GM23338 (cell line): ENCODE results near the gene CFL2. TPM values are rescaled to one million over a fixed set of nuclear protein-coding genes. Genes with fewer than 3 reads are reported as not detected.

ENCODE experiments used
- ATAC-seq: fragments of 200-7000 bp; cut with Tn5 transposase; 3 replicates; pipeline ENCODE4 v1.9.1; 2020
- DNase-seq: peaks from one replicate; pipeline ENCODE4 v3.0.0-alpha.2; 2015; ENCODE audit warnings: low spot score
- H2AFZ ChIP-seq: fragments of 200-600 bp; sonication (generic); 2 replicates; pipeline ENCODE4 v1.8.0; 2016; ENCODE audit warnings: antibody characterized with exemption, mild to moderate bottlenecking, moderate library complexity
- H3F3A ChIP-seq: fragments of 200-600 bp; sonication (generic); replicated peaks from 2 replicates; pipeline ENCODE4 v1.8.0; 2017; ENCODE audit warnings: antibody characterized with exemption, mixed run types, low read depth
- H3K27ac ChIP-seq: fragments of 200-600 bp; sonication (generic); 2 replicates; pipeline ENCODE4 v1.6.1; 2016; ENCODE audit warnings: low read depth
- H3K27me3 ChIP-seq: fragments of 200-600 bp; sonication (generic); 2 replicates; pipeline ENCODE4 v1.8.0; 2016; ENCODE audit warnings: mild to moderate bottlenecking, mixed run types, moderate library complexity; ENCODE audit not compliant: insufficient read depth
- H3K36me3 ChIP-seq: fragments of 200-600 bp; sonication (generic); 2 replicates; pipeline ENCODE4 v1.8.0; 2016; ENCODE audit warnings: mild to moderate bottlenecking; ENCODE audit not compliant: insufficient read depth
- H3K4me1 ChIP-seq: fragments of 200-600 bp; sonication (generic); 2 replicates; pipeline ENCODE4 v1.8.0; 2016; ENCODE audit warnings: mild to moderate bottlenecking, moderate library complexity; ENCODE audit not compliant: insufficient read depth
- H3K4me2 ChIP-seq: fragments of 200-600 bp; sonication (generic); 2 replicates; pipeline ENCODE4 v1.7.1; 2017; ENCODE audit warnings: mixed run types
- H3K4me3 ChIP-seq: fragments of 200-600 bp; sonication (generic); 2 replicates; pipeline ENCODE4 v1.6.1; 2016; ENCODE audit warnings: mixed run types
- H3K79me2 ChIP-seq: fragments of 200-600 bp; sonication (generic); replicated peaks from 2 replicates; pipeline ENCODE4 v1.8.0; 2017; ENCODE audit warnings: mild to moderate bottlenecking; ENCODE audit not compliant: insufficient read depth
- H3K9me2 ChIP-seq: fragments of 200-600 bp; sonication (generic); 2 replicates; pipeline ENCODE4 v1.8.0; 2017; ENCODE audit not compliant: insufficient read depth
- H4K20me1 ChIP-seq: fragments of 200-600 bp; sonication (generic); replicated peaks from 2 replicates; pipeline ENCODE4 v1.8.0; 2017; ENCODE audit warnings: mild to moderate bottlenecking; ENCODE audit not compliant: insufficient read depth
- H3K27ac Mint-ChIP-seq: 2 replicates; pipeline ENCODE4 v1.8.0; 2020; ENCODE audit warnings: inconsistent platforms, mild to moderate bottlenecking, moderate library complexity, mixed read lengths
- H3K27me3 Mint-ChIP-seq: 3 replicates; pipeline ENCODE4 v1.8.0; 2022; ENCODE audit warnings: low read depth, mild to moderate bottlenecking, moderate library complexity, mixed read lengths, inconsistent platforms; ENCODE audit not compliant: insufficient read depth, poor library complexity
- H3K36me3 Mint-ChIP-seq: 3 replicates; pipeline ENCODE4 v1.8.0; 2021; ENCODE audit warnings: low read depth, mild to moderate bottlenecking, inconsistent platforms, moderate library complexity, mixed read lengths
- H3K4me1 Mint-ChIP-seq: 3 replicates; pipeline ENCODE4 v1.8.0; 2020; ENCODE audit warnings: mild to moderate bottlenecking, inconsistent platforms, mixed read lengths
- H3K4me3 Mint-ChIP-seq: 3 replicates; pipeline ENCODE4 v1.8.0; 2021; ENCODE audit warnings: moderate library complexity, mild to moderate bottlenecking, inconsistent platforms, mixed read lengths
- H3K9me3 Mint-ChIP-seq: 3 replicates; pipeline ENCODE4 v1.8.0; 2020; ENCODE audit warnings: moderate library complexity, mild to moderate bottlenecking, inconsistent platforms, mixed read lengths
- CREB1 ChIP-seq: fragments of 250-450 bp; sonication (Bioruptor Pico); IDR thresholded peaks from 2 replicates; pipeline ENCODE4 v1.5.0; 2020; ENCODE audit warnings: low read depth, mild to moderate bottlenecking, moderate library complexity
- EZH2 ChIP-seq: fragments of 200-600 bp; sonication (generic); IDR thresholded peaks from one replicate; pipeline ENCODE4 v1.8.0; 2017; ENCODE audit warnings: antibody characterized with exemption, mild to moderate bottlenecking, low read depth; ENCODE audit not compliant: unreplicated experiment
- EZH2phosphoT487 ChIP-seq: fragments of 200-600 bp; sonication (generic); IDR thresholded peaks from one replicate; pipeline ENCODE4 v1.8.1; 2018; ENCODE audit warnings: antibody characterized with exemption; ENCODE audit not compliant: unreplicated experiment
- JUNB ChIP-seq: IDR thresholded peaks from one replicate; pipeline ENCODE4 v1.6.1; 2016; ENCODE audit warnings: antibody characterized with exemption; ENCODE audit not compliant: unreplicated experiment
- NANOG ChIP-seq: IDR thresholded peaks from 2 replicates; pipeline ENCODE4 v1.6.1; 2016; ENCODE audit warnings: antibody characterized with exemption, borderline replicate concordance
- POLR2AphosphoS5 ChIP-seq: IDR thresholded peaks from 2 replicates; pipeline ENCODE4 v1.6.1; 2016; ENCODE audit warnings: antibody characterized with exemption, low read depth
- STAT1 ChIP-seq: IDR thresholded peaks from one replicate; pipeline ENCODE4 v1.6.1; 2016; ENCODE audit warnings: antibody characterized with exemption; ENCODE audit not compliant: unreplicated experiment
- ZNF114 ChIP-seq: fragments of 250-450 bp; sonication (Bioruptor Pico); IDR thresholded peaks from 2 replicates; pipeline ENCODE4 v1.5.0; 2020; ENCODE audit warnings: mild to moderate bottlenecking, moderate library complexity
- ZNF331 ChIP-seq: fragments of 250-450 bp; sonication (Bioruptor Pico); IDR thresholded peaks from 2 replicates; pipeline ENCODE4 v1.5.0; 2020; ENCODE audit warnings: low read depth, mild to moderate bottlenecking, moderate library complexity
- polyA plus RNA-seq: library from polyadenylated mRNA; unstranded; fragments of >200 nt; fragmentation: Nextera tagmentation; extraction: Ambion mirVana; gene quantifications from 2 replicates; pipeline ENCODE4 v1.2.1, GENCODE V29; 2016
- total RNA-seq: library from RNA; depleted of rRNA; stranded (reverse); fragments of >200 nt; shearing (Covaris generic); gene quantifications from 2 replicates; pipeline ENCODE4 v1.2.3, GENCODE V29; 2014
- TF ChIP-seq, protein P1 (sequence below): IDR thresholded peaks from 2 replicates; pipeline ENCODE4 v1.6.1; 2016; ENCODE audit warnings: antibody characterized with exemption
- TF ChIP-seq, protein P2 (sequence below): IDR thresholded peaks from one replicate; pipeline ENCODE4 v1.6.1; 2018; ENCODE audit warnings: antibody characterized with exemption; ENCODE audit not compliant: unreplicated experiment
- TF ChIP-seq, protein P3 (sequence below), 2 experiments: fragments of 200-600 bp in 1 of 2; sonication (generic) in 1 of 2; conservative IDR thresholded peaks; 2 replicates each; pipeline versions ENCODE4 v1.5.1 to v1.6.1; 2016 to 2017; ENCODE audit warnings: antibody characterized with exemption in 2 of 2, low read depth in 2 of 2, mild to moderate bottlenecking in 2 of 2, moderate library complexity in 1 of 2
- TF ChIP-seq, protein P4 (sequence below): fragments of 250-450 bp; sonication (Bioruptor Pico); IDR thresholded peaks from 2 replicates; pipeline ENCODE4 v1.5.0; 2020; ENCODE audit warnings: mild to moderate bottlenecking, moderate library complexity

The CFL2 gene
- total and polyA plus RNA-seq, 2 experiments from 2014 or later, result 10.9 to 14.8 TPM

DNA sequence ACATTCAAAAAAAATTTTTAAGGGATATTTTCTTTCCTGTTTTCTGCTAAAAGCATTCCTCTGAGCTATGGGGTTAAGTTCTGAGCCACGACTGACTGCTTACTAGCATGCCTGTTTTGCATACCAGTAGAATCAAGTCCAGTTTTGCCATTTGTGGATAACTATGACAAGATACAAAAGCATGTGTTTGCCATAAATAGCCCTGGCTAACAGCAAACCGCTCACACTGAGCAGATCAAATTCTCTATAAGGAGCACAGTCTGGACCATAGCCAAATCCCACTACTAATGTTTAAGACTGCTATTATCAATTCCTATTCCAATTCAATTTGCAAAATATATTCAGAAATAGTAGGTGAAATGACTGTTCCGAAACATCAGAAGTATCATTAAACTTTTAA is 3.2 kb downstream of the CFL2 start:
- H3K27ac Mint-ChIP-seq, result no peak overlapping the region
- DNase-seq (no peak), ATAC-seq (no peak)
- TF ChIP-seq ZNF331, result no peak
- TF ChIP-seq POLR2AphosphoS5, result no peak
- TF ChIP-seq, protein P1, sequence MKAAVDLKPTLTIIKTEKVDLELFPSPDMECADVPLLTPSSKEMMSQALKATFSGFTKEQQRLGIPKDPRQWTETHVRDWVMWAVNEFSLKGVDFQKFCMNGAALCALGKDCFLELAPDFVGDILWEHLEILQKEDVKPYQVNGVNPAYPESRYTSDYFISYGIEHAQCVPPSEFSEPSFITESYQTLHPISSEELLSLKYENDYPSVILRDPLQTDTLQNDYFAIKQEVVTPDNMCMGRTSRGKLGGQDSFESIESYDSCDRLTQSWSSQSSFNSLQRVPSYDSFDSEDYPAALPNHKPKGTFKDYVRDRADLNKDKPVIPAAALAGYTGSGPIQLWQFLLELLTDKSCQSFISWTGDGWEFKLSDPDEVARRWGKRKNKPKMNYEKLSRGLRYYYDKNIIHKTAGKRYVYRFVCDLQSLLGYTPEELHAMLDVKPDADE, result no peak
- no peak for TF ChIP-seq NANOG
- TF ChIP-seq, protein P2, sequence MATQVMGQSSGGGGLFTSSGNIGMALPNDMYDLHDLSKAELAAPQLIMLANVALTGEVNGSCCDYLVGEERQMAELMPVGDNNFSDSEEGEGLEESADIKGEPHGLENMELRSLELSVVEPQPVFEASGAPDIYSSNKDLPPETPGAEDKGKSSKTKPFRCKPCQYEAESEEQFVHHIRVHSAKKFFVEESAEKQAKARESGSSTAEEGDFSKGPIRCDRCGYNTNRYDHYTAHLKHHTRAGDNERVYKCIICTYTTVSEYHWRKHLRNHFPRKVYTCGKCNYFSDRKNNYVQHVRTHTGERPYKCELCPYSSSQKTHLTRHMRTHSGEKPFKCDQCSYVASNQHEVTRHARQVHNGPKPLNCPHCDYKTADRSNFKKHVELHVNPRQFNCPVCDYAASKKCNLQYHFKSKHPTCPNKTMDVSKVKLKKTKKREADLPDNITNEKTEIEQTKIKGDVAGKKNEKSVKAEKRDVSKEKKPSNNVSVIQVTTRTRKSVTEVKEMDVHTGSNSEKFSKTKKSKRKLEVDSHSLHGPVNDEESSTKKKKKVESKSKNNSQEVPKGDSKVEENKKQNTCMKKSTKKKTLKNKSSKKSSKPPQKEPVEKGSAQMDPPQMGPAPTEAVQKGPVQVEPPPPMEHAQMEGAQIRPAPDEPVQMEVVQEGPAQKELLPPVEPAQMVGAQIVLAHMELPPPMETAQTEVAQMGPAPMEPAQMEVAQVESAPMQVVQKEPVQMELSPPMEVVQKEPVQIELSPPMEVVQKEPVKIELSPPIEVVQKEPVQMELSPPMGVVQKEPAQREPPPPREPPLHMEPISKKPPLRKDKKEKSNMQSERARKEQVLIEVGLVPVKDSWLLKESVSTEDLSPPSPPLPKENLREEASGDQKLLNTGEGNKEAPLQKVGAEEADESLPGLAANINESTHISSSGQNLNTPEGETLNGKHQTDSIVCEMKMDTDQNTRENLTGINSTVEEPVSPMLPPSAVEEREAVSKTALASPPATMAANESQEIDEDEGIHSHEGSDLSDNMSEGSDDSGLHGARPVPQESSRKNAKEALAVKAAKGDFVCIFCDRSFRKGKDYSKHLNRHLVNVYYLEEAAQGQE, result no peak
- TF ChIP-seq EZH2, result no peak
- TF ChIP-seq STAT1, result no peak
- TF ChIP-seq ZNF114 (CRISPR knock-in tag), result no peak
- no peak for TF ChIP-seq EZH2phosphoT487
- no peak for TF ChIP-seq CREB1
- TF ChIP-seq, protein P3, sequence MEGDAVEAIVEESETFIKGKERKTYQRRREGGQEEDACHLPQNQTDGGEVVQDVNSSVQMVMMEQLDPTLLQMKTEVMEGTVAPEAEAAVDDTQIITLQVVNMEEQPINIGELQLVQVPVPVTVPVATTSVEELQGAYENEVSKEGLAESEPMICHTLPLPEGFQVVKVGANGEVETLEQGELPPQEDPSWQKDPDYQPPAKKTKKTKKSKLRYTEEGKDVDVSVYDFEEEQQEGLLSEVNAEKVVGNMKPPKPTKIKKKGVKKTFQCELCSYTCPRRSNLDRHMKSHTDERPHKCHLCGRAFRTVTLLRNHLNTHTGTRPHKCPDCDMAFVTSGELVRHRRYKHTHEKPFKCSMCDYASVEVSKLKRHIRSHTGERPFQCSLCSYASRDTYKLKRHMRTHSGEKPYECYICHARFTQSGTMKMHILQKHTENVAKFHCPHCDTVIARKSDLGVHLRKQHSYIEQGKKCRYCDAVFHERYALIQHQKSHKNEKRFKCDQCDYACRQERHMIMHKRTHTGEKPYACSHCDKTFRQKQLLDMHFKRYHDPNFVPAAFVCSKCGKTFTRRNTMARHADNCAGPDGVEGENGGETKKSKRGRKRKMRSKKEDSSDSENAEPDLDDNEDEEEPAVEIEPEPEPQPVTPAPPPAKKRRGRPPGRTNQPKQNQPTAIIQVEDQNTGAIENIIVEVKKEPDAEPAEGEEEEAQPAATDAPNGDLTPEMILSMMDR (conservative IDR thresholded peaks at IDR 0.05; ENCODE audit: low read depth in 2 of 2), result no peak
- no peak for TF ChIP-seq JUNB
- TF ChIP-seq, protein P4, sequence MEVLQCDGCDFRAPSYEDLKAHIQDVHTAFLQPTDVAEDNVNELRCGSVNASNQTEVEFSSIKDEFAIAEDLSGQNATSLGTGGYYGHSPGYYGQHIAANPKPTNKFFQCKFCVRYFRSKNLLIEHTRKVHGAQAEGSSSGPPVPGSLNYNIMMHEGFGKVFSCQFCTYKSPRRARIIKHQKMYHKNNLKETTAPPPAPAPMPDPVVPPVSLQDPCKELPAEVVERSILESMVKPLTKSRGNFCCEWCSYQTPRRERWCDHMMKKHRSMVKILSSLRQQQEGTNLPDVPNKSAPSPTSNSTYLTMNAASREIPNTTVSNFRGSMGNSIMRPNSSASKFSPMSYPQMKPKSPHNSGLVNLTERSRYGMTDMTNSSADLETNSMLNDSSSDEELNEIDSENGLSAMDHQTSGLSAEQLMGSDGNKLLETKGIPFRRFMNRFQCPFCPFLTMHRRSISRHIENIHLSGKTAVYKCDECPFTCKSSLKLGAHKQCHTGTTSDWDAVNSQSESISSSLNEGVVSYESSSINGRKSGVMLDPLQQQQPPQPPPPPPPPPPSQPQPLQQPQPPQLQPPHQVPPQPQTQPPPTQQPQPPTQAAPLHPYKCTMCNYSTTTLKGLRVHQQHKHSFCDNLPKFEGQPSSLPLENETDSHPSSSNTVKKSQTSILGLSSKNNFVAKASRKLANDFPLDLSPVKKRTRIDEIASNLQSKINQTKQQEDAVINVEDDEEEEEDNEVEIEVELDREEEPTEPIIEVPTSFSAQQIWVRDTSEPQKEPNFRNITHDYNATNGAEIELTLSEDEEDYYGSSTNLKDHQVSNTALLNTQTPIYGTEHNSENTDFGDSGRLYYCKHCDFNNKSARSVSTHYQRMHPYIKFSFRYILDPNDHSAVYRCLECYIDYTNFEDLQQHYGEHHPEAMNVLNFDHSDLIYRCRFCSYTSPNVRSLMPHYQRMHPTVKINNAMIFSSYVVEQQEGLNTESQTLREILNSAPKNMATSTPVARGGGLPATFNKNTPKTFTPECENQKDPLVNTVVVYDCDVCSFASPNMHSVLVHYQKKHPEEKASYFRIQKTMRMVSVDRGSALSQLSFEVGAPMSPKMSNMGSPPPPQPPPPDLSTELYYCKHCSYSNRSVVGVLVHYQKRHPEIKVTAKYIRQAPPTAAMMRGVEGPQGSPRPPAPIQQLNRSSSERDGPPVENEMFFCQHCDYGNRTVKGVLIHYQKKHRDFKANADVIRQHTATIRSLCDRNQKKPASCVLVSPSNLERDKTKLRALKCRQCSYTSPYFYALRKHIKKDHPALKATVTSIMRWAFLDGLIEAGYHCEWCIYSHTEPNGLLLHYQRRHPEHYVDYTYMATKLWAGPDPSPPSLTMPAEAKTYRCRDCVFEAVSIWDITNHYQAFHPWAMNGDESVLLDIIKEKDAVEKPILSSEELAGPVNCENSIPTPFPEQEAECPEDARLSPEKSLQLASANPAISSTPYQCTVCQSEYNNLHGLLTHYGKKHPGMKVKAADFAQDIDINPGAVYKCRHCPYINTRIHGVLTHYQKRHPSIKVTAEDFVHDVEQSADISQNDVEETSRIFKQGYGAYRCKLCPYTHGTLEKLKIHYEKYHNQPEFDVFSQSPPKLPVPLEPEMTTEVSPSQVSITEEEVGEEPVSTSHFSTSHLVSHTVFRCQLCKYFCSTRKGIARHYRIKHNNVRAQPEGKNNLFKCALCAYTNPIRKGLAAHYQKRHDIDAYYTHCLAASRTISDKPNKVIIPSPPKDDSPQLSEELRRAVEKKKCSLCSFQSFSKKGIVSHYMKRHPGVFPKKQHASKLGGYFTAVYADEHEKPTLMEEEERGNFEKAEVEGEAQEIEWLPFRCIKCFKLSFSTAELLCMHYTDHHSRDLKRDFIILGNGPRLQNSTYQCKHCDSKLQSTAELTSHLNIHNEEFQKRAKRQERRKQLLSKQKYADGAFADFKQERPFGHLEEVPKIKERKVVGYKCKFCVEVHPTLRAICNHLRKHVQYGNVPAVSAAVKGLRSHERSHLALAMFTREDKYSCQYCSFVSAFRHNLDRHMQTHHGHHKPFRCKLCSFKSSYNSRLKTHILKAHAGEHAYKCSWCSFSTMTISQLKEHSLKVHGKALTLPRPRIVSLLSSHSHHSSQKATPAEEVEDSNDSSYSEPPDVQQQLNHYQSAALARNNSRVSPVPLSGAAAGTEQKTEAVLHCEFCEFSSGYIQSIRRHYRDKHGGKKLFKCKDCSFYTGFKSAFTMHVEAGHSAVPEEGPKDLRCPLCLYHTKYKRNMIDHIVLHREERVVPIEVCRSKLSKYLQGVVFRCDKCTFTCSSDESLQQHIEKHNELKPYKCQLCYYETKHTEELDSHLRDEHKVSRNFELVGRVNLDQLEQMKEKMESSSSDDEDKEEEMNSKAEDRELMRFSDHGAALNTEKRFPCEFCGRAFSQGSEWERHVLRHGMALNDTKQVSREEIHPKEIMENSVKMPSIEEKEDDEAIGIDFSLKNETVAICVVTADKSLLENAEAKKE (CRISPR knock-in tag), result no peak
- H3K27ac ChIP-seq, result no peak overlapping the region
- peaks cover 10% of the 10 kb centered on the region; the same call in 1 of the 2 replicates for H3K4me1 ChIP-seq
- H3K36me3 Mint-ChIP-seq, result peaks cover 12% of the 10 kb centered on the region
- H3K36me3 ChIP-seq, result 0 out of 2 replicates have a peak, but pooled peaks cover 5% of the 10 kb centered on the region
- 0 out of 2 replicates have a peak, but pooled peaks cover 3% of the 10 kb centered on the region for H4K20me1 ChIP-seq
- H3K79me2 ChIP-seq, result peaks cover 13% of the 10 kb centered on the region; the same call in 1 of the 2 replicates
- no peaks in the 10 kb centered on the region for H3K9me3 Mint-ChIP-seq
- H2AFZ ChIP-seq, result no peak overlapping the region
- H3F3A ChIP-seq, result no peaks in the 10 kb centered on the region
- no peak overlapping the region for H3K4me2 ChIP-seq
- peaks cover 8% of the 10 kb centered on the region; the same call in 2 of the 3 replicates for H3K4me1 Mint-ChIP-seq
- H3K27me3 ChIP-seq, result peaks cover 12% of the 10 kb centered on the region
- H3K27me3 Mint-ChIP-seq, result peaks cover 4% of the 10 kb centered on the region
- H3K4me3 ChIP-seq, result no peak overlapping the region
- no peaks in the 10 kb centered on the region for H3K9me2 ChIP-seq
- no peak overlapping the region for H3K4me3 Mint-ChIP-seq
